B cell (primary cell): ENCODE measurements around the gene CATSPER3. TPM values are rescaled to one million over a fixed set of nuclear protein-coding genes. Genes with fewer than 3 reads are reported as not detected.

Experiments used
- ATAC-seq: fragments of 200-7000 bp; cut with Tn5 transposase; one replicate; pipeline ENCODE4 v1.10.0; 2021; ENCODE audit warnings: low read depth, mild to moderate bottlenecking, moderate number of reproducible peaks, moderate library complexity
- CTCF ChIA-PET: fragments of 350-600 bp; sonication (Branson Sonifier 250); formaldehyde crosslinking; loops from one replicate; lab custom pipeline; 2021; ENCODE audit warnings: antibody characterized with exemption, inconsistent platforms; lab: Charles Lee
- POLR2A ChIA-PET: fragments of 350-600 bp; sonication (Branson Sonifier 250); formaldehyde crosslinking; loops from one replicate; lab custom pipeline; 2021; ENCODE audit warnings: antibody characterized with exemption; lab: Charles Lee
- DNase-seq: peaks from one replicate; pipeline ENCODE4 v3.0.0; 2013
- H2AFZ ChIP-seq: 2 replicates; pipeline ENCODE4 v1.6.1; 2012; ENCODE audit warnings: mild to moderate bottlenecking, low read depth, low read length; ENCODE audit not compliant: insufficient read depth, poor library complexity, severe bottlenecking
- H3K27ac ChIP-seq, 2 donors: 1 replicate in 1 of 2; 2 replicates in 1 of 2; pipeline ENCODE4 v1.5.1; 2012 to 2013; ENCODE audit warnings: low read length in 2 of 2, mild to moderate bottlenecking in 2 of 2, moderate library complexity in 1 of 2
- H3K27me3 ChIP-seq, 4 experiments: fragments of 200-600 bp in 1 of 4; sonication (generic) in 1 of 4; replicated peaks in 1 of 4; 1 replicate in 2 of 4; 2 replicates in 2 of 4; pipeline versions ENCODE4 v1.6.1 to v1.7.0; 2013 to 2016; ENCODE audit warnings: low read length in 3 of 4, mild to moderate bottlenecking in 2 of 4, mixed read lengths in 1 of 4, moderate library complexity in 1 of 4; ENCODE audit not compliant: insufficient read depth in 4 of 4, control insufficient read depth in 3 of 4; ENCODE audit errors: control extremely low read depth in 1 of 4
- H3K36me3 ChIP-seq, 2 experiments: replicated peaks in 1 of 2; 1 replicate in 1 of 2; 2 replicates in 1 of 2; pipeline versions ENCODE4 v1.6.1 to v1.7.1; 2013; ENCODE audit warnings: low read length in 1 of 2; ENCODE audit not compliant: insufficient read depth in 2 of 2, control insufficient read depth in 1 of 2; ENCODE audit errors: control extremely low read depth in 1 of 2, extremely low read depth in 1 of 2
- H3K4me1 ChIP-seq, 2 donors: fragments of 200-600 bp in 1 of 2; sonication (generic) in 1 of 2; 1 replicate in 1 of 2; 2 replicates in 1 of 2; pipeline versions ENCODE4 v1.5.1 to v1.6.1; 2013 to 2017; ENCODE audit warnings: low read length in 2 of 2; ENCODE audit not compliant: control insufficient read depth in 2 of 2, insufficient read depth in 2 of 2
- H3K4me2 ChIP-seq: replicated peaks from 2 replicates; pipeline ENCODE3; 2012; ENCODE audit warnings: mild to moderate bottlenecking, low read depth, low read length; ENCODE audit not compliant: poor library complexity, severe bottlenecking
- H3K4me3 ChIP-seq, 5 experiments: fragments of 200-600 bp in 1 of 5; sonication (generic) in 1 of 5; 1 replicate in 3 of 5; 2 replicates in 2 of 5; pipeline versions ENCODE4 v1.5.1 to v1.7.0; 2011 to 2016; ENCODE audit warnings: low read length in 4 of 5, mild to moderate bottlenecking in 4 of 5, low read depth in 2 of 5, control low read depth in 1 of 5, moderate library complexity in 1 of 5; ENCODE audit not compliant: insufficient read depth in 1 of 5; ENCODE audit errors: control extremely low read depth in 1 of 5, extremely low read depth in 1 of 5
- H3K79me2 ChIP-seq: fragments of 200-600 bp; sonication (generic); one replicate; pipeline ENCODE4 v1.6.0; 2016; ENCODE audit warnings: low read length; ENCODE audit not compliant: control insufficient read depth, insufficient read depth
- H3K9ac ChIP-seq: fragments of 200-600 bp; sonication (generic); 2 replicates; pipeline ENCODE4 v1.6.1; 2017; ENCODE audit warnings: mild to moderate bottlenecking, low read length, moderate library complexity
- H3K9me3 ChIP-seq, 3 donors: one replicate each; pipeline versions ENCODE4 v1.6.1 to v1.7.1; 2013; ENCODE audit warnings: low read length in 2 of 3; ENCODE audit not compliant: control insufficient read depth in 2 of 3, insufficient read depth in 1 of 3; ENCODE audit errors: control extremely low read depth in 1 of 3
- H4K20me1 ChIP-seq: 2 replicates; pipeline ENCODE4 v1.6.0; 2012; ENCODE audit warnings: mild to moderate bottlenecking, low read length; ENCODE audit not compliant: insufficient read depth, control insufficient read depth, poor library complexity, severe bottlenecking
- H3K27ac Mint-ChIP-seq: one replicate; pipeline ENCODE4 v1.8.0; 2021; ENCODE audit warnings: mixed read lengths
- H3K27me3 Mint-ChIP-seq: one replicate; pipeline ENCODE4 v1.8.0; 2021; ENCODE audit warnings: mixed read lengths
- H3K4me1 Mint-ChIP-seq: one replicate; pipeline ENCODE4 v1.8.0; 2021; ENCODE audit warnings: mixed read lengths
- H3K4me3 Mint-ChIP-seq: one replicate; pipeline ENCODE4 v1.8.0; 2021; ENCODE audit warnings: mixed read lengths
- H3K9me3 Mint-ChIP-seq: one replicate; pipeline ENCODE4 v1.8.0; 2022; ENCODE audit warnings: mixed read lengths; ENCODE audit not compliant: insufficient read depth
- EZH2 ChIP-seq: IDR thresholded peaks from 2 replicates; pipeline ENCODE4 v1.6.1; 2012; ENCODE audit warnings: borderline replicate concordance, low read depth, mild to moderate bottlenecking, moderate library complexity, low read length; ENCODE audit not compliant: insufficient read depth, poor library complexity, severe bottlenecking
- WGBS: methylation state at CpG from one replicate; pipeline ENCODE4 v1.1.5; 2013; ENCODE audit warnings: missing lambda C conversion rate; ENCODE audit not compliant: insufficient coverage; 5-methylcytosine and 5-hydroxymethylcytosine counted together
- intact Hi-C: fragments of 100-400 bp; cut with micrococcal nuclease; formaldehyde crosslinking; loops from one replicate; pipeline ENCODE4 v1.10.0; 2022
- polyA plus RNA-seq: library from polyadenylated mRNA; depleted of rRNA; stranded (reverse); fragments of >200 nt; gene quantifications from 2 replicates; pipeline ENCODE4 v1.2.3, GENCODE V29; 2012
- total RNA-seq, 2 donors: library from RNA; stranded (reverse); fragments of 120-200 nt in 1 of 2; gene quantifications; 1 replicate in 1 of 2; 2 replicates in 1 of 2; pipeline versions ENCODE4 v1.2.3 to v1.2.4, GENCODE V29; 2013 to 2022
- TF ChIP-seq, protein P1 (sequence below): fragments of 200-600 bp; IDR thresholded peaks from one replicate; pipeline ENCODE4 v1.8.0; 2022; ENCODE audit warnings: antibody characterized with exemption, mild to moderate bottlenecking

The CATSPER3 gene
- total and polyA plus RNA-seq, 2 donors (not counting 1 experiment from before 2014, with no cell fraction given) = 0.79 to 1.3 TPM

DNA sequence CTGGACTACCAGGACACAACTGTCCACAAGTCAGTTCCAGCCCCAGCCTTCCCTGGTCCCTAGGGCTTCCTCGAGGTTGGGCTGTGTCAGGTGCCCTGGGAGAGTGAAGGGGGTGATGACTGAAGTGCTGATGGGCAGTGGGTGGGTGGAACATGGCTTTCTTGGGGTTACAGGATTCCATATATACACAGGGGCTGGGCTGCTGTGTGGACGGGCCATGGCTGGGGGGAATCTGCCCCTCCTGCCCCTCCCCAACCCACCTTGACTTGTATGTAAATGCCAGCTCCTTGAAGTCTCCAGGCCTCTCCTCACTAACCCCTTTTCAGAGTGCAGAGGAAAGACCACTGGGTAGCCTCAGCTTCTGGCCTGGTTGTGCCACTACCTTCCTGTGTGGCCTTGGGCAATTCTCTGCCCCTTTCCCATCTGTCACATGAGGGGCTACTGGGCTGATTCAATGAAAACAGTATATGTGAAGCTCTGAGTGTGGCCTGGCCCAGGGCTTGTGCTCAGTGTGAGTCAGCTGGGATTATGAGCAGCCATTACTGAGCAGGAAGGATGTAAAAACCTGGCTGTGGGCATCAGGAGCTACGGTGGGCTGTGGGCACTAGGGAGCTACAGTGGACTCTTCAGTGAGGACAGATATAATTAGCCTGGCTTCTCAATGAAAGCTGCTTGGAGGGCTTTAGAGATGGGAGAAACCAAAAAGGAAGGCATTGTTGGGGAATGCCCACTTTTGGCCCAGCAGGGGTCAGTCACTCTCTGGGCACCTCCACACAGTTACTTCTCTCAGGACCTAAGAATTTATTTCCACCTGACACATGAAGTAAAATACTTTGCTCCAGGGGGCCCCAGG is 43.0 kb downstream of the CATSPER3 start:
- Mint-ChIP-seq H3K4me3 (no peak overlapping the region), H3K27me3 (peaks cover 6% of the 10 kb centered on the region), H3K9me3 (no peaks in the 10 kb centered on the region), H3K4me1 (no peaks in the 10 kb centered on the region), H3K27ac (no peak overlapping the region)
- Histone ChIP-seq H3K79me2 (no peaks in the 10 kb centered on the region), H3K36me3 (no peaks in the 10 kb centered on the region), H3K27ac (no peak overlapping the region), H3K9me3 (no peaks in the 10 kb centered on the region), H2AFZ (no peak overlapping the region), H4K20me1 (no peaks in the 10 kb centered on the region), H3K27me3 (peaks cover 0 to 4% (median 0%) of the 10 kb centered on the region in 4 experiments), H3K4me1 (no peaks in the 10 kb centered on the region), H3K4me2 (no peak overlapping the region), H3K9ac (no peak overlapping the region), H3K4me3 (no peak overlapping the region)
- POLR2A ChIA-PET = no interaction called here
- DNase-seq = no peak
- 93% methylated on average over 2 of the region's 3 CpGs for WGBS
- intact Hi-C loops = no loop called here
- CTCF ChIA-PET = interaction anchor here (0.9 to 3.9 kb wide), 3 partner anchors 13 to 181 kb away, joined by 4 to 21 read pairs (median 6); no protein-coding TSS in a partner anchor
- no peak for TF ChIP-seq EZH2
- TF ChIP-seq, protein P1, sequence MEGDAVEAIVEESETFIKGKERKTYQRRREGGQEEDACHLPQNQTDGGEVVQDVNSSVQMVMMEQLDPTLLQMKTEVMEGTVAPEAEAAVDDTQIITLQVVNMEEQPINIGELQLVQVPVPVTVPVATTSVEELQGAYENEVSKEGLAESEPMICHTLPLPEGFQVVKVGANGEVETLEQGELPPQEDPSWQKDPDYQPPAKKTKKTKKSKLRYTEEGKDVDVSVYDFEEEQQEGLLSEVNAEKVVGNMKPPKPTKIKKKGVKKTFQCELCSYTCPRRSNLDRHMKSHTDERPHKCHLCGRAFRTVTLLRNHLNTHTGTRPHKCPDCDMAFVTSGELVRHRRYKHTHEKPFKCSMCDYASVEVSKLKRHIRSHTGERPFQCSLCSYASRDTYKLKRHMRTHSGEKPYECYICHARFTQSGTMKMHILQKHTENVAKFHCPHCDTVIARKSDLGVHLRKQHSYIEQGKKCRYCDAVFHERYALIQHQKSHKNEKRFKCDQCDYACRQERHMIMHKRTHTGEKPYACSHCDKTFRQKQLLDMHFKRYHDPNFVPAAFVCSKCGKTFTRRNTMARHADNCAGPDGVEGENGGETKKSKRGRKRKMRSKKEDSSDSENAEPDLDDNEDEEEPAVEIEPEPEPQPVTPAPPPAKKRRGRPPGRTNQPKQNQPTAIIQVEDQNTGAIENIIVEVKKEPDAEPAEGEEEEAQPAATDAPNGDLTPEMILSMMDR = no peak
- no peak for ATAC-seq
